ENCODE data around the gene ADIG.

The ADIG gene

GRCh38 chr20:38602185-38602581 is 21.2 kb downstream of the ADIG start:
- DNase-seq (ENCODE audit: low spot score) = peak; percentile 39

- DNase-seq (ENCODE audit: low spot score) = no peak
Measured at GRCh38 chr20:38603286-38603685, 22.3 kb downstream of the ADIG start.

GRCh38 chr20:38604873-38605303 is 23.9 kb downstream of the ADIG start:
- peak; percentile 95 for DNase-seq (ENCODE audit: low spot score)

GRCh38 chr20:38607351-38607750 is 26.4 kb downstream of the ADIG start:
- DNase-seq (ENCODE audit: low spot score) = no peak

- DNase-seq (ENCODE audit: low spot score) = no peak
Measured at GRCh38 chr20:38608188-38608587, 27.2 kb downstream of the ADIG start.

- no peak for DNase-seq (ENCODE audit: low spot score)
Measured at GRCh38 chr20:38609815-38610214, 28.8 kb downstream of the ADIG start.

GRCh38 chr20:38610521-38610920 is 29.5 kb downstream of the ADIG start:
- peak; percentile 86 for DNase-seq (ENCODE audit: low spot score)

- DNase-seq (ENCODE audit: low spot score) = no peak
Measured at GRCh38 chr20:38612751-38613515, 31.9 kb downstream of the ADIG start.

GRCh38 chr20:38615283-38615682 is 34.3 kb downstream of the ADIG start:
- no peak for DNase-seq (ENCODE audit: low spot score)

- DNase-seq (ENCODE audit: low spot score) = no peak
Measured at GRCh38 chr20:38616457-38616856, 35.5 kb downstream of the ADIG start.

GRCh38 chr20:38617011-38617829 is 36.2 kb downstream of the ADIG start:
- peak; percentile 96 for DNase-seq (ENCODE audit: low spot score)

- no peak for DNase-seq (ENCODE audit: low spot score)
Measured at GRCh38 chr20:38617830-38618196, 36.8 kb downstream of the ADIG start.

GRCh38 chr20:38620441-38620840 is 39.4 kb downstream of the ADIG start:
- DNase-seq (ENCODE audit: low spot score) = no peak

GRCh38 chr20:38623061-38623460 is 42.1 kb downstream of the ADIG start:
- no peak for DNase-seq (ENCODE audit: low spot score)

- DNase-seq (ENCODE audit: low spot score) = no peak
Measured at GRCh38 chr20:38624084-38624483, 43.1 kb downstream of the ADIG start.

GRCh38 chr20:38625896-38626295 is 44.9 kb downstream of the ADIG start:
- DNase-seq (ENCODE audit: low spot score) = no peak

GRCh38 chr20:38626921-38627659 is 46.1 kb downstream of the ADIG start:
- DNase-seq (ENCODE audit: low spot score) = no peak

- peak; percentile 40 for DNase-seq (ENCODE audit: low spot score)
Measured at GRCh38 chr20:38628580-38629470, 47.8 kb downstream of the ADIG start.

- DNase-seq (ENCODE audit: low spot score) = no peak
Measured at GRCh38 chr20:38629979-38630378, 49.0 kb downstream of the ADIG start.

GRCh38 chr20:38630727-38631126 is 49.7 kb downstream of the ADIG start:
- DNase-seq (ENCODE audit: low spot score) = no peak

GRCh38 chr20:38631155-38632022 is 50.4 kb downstream of the ADIG start:
- DNase-seq (ENCODE audit: low spot score) = no peak

Data from kidney tubule cell (primary cell).